H9 (cell line): ENCODE data around the gene CTSE. TPM values are rescaled to one million over a fixed set of nuclear protein-coding genes. Genes with fewer than 3 reads are reported as not detected.

Experiments
- DNase-seq: peaks from one replicate; pipeline ENCODE4 v3.0.0-alpha.2; 2017
- H2AFZ ChIP-seq: one replicate; pipeline ENCODE4 v1.6.1; 2013; ENCODE audit warnings: mild to moderate bottlenecking, low read length, control low read depth, moderate library complexity
- H2AK5ac ChIP-seq: 2 replicates; pipeline ENCODE4 v1.6.1; 2013; ENCODE audit warnings: low read length, control low read depth, mixed read lengths; ENCODE audit not compliant: insufficient read length
- H2BK120ac ChIP-seq: one replicate; pipeline ENCODE4 v1.6.1; 2013; ENCODE audit warnings: low read depth, mild to moderate bottlenecking, low read length, control low read depth, inconsistent platforms; ENCODE audit not compliant: poor library complexity, severe bottlenecking
- H2BK12ac ChIP-seq: 2 replicates; pipeline ENCODE4 v1.6.1; 2013; ENCODE audit warnings: low read length, control low read depth, mixed read lengths, low read depth; ENCODE audit not compliant: insufficient read length
- H2BK15ac ChIP-seq: 2 replicates; pipeline ENCODE4 v1.6.1; 2013; ENCODE audit warnings: low read depth, low read length, control low read depth
- H2BK20ac ChIP-seq: one replicate; pipeline ENCODE4 v1.6.1; 2013; ENCODE audit warnings: low read depth, mild to moderate bottlenecking, low read length, control low read depth, inconsistent platforms; ENCODE audit not compliant: poor library complexity, severe bottlenecking
- H2BK5ac ChIP-seq: 2 replicates; pipeline ENCODE4 v1.6.1; 2013; ENCODE audit warnings: low read length, control low read depth, mixed read lengths; ENCODE audit not compliant: insufficient read length
- H3K14ac ChIP-seq: 2 replicates; pipeline ENCODE4 v1.6.1; 2013; ENCODE audit warnings: low read length, control low read depth; ENCODE audit not compliant: insufficient read depth
- H3K18ac ChIP-seq: 2 replicates; pipeline ENCODE4 v1.6.1; 2013; ENCODE audit warnings: low read depth, mild to moderate bottlenecking, mixed read lengths, low read length, control low read depth; ENCODE audit not compliant: insufficient read length
- H3K23ac ChIP-seq: 2 replicates; pipeline ENCODE4 v1.6.1; 2013; ENCODE audit warnings: low read length, control low read depth, mixed read lengths, low read depth; ENCODE audit not compliant: insufficient read length
- H3K23me2 ChIP-seq: 2 replicates; pipeline ENCODE4 v1.6.1; 2013; ENCODE audit warnings: low read depth, mild to moderate bottlenecking, mixed read lengths, low read length, control low read depth; ENCODE audit not compliant: insufficient read length, poor library complexity, severe bottlenecking
- H3K27ac ChIP-seq: 2 replicates; pipeline ENCODE4 v1.5.1; 2013; ENCODE audit warnings: low read length, control low read depth, mixed read lengths, low read depth; ENCODE audit not compliant: insufficient read length
- H3K27me3 ChIP-seq: 2 replicates; pipeline ENCODE4 v1.6.1; 2013; ENCODE audit warnings: low read length, control low read depth, inconsistent platforms; ENCODE audit not compliant: insufficient read depth
- H3K4ac ChIP-seq: 2 replicates; pipeline ENCODE4 v1.6.1; 2013; ENCODE audit warnings: low read depth, mild to moderate bottlenecking, control low read depth, inconsistent platforms, low read length, moderate library complexity
- H3K4me1 ChIP-seq: 2 replicates; pipeline ENCODE4 v1.6.1; 2013; ENCODE audit warnings: low read length, control low read depth, inconsistent platforms; ENCODE audit not compliant: insufficient read depth
- H3K4me2 ChIP-seq: 2 replicates; pipeline ENCODE4 v1.6.1; 2013; ENCODE audit warnings: low read length, control low read depth, mixed read lengths; ENCODE audit not compliant: insufficient read length, insufficient read depth
- H3K56ac ChIP-seq: 2 replicates; pipeline ENCODE4 v1.6.1; 2013; ENCODE audit warnings: low read depth, mild to moderate bottlenecking, mixed read lengths, low read length, control low read depth; ENCODE audit not compliant: insufficient read length
- H3K79me1 ChIP-seq: 2 replicates; pipeline ENCODE4 v1.6.1; 2013; ENCODE audit warnings: low read depth, mild to moderate bottlenecking, moderate library complexity, low read length, control low read depth, inconsistent platforms; ENCODE audit not compliant: insufficient read depth, poor library complexity, severe bottlenecking
- H3K79me2 ChIP-seq: 2 replicates; pipeline ENCODE4 v1.6.1; 2013; ENCODE audit warnings: low read length, control low read depth, inconsistent platforms; ENCODE audit not compliant: insufficient read depth
- H3K9ac ChIP-seq: 2 replicates; pipeline ENCODE4 v1.6.1; 2013; ENCODE audit warnings: low read length, control low read depth, mixed read lengths; ENCODE audit not compliant: insufficient read length; ENCODE audit errors: extremely low read depth
- H3K9me3 ChIP-seq: one replicate; pipeline ENCODE4 v1.6.1; 2013; ENCODE audit warnings: low read depth, low read length, inconsistent platforms; ENCODE audit not compliant: control insufficient read depth
- H3T11ph ChIP-seq: one replicate; pipeline ENCODE4 v1.6.1; 2013; ENCODE audit warnings: mild to moderate bottlenecking, low read length, control low read depth, inconsistent platforms
- H4K20me1 ChIP-seq: one replicate; pipeline ENCODE4 v1.6.1; 2013; ENCODE audit not compliant: control insufficient read depth, insufficient read length, insufficient read depth
- H4K5ac ChIP-seq: 2 replicates; pipeline ENCODE4 v1.6.1; 2013; ENCODE audit warnings: low read depth, mild to moderate bottlenecking, mixed read lengths, low read length, control low read depth; ENCODE audit not compliant: insufficient read length
- H4K8ac ChIP-seq: replicated peaks from 2 replicates; pipeline ENCODE4 v1.6.1; 2013; ENCODE audit warnings: low read length, control low read depth, mixed read lengths, low read depth; ENCODE audit not compliant: insufficient read length
- H4K91ac ChIP-seq: 2 replicates; pipeline ENCODE4 v1.6.1; 2013; ENCODE audit warnings: low read depth, mild to moderate bottlenecking, moderate library complexity, mixed read lengths, low read length, control low read depth; ENCODE audit not compliant: insufficient read length
- H3K27ac Mint-ChIP-seq, 3 experiments: 2 replicates in 2 of 3; 3 replicates in 1 of 3; pipeline ENCODE4 v1.8.0; 2020 to 2021; ENCODE audit warnings: mixed read lengths in 3 of 3, mild to moderate bottlenecking in 1 of 3, moderate library complexity in 1 of 3
- H3K27me3 Mint-ChIP-seq: 2 replicates; pipeline ENCODE4 v1.8.0; 2021; ENCODE audit warnings: low read depth, mild to moderate bottlenecking, moderate library complexity, mixed read lengths
- H3K36me3 Mint-ChIP-seq, 3 experiments: 2 replicates in 2 of 3; 3 replicates in 1 of 3; pipeline ENCODE4 v1.8.0; 2020 to 2021; ENCODE audit warnings: low read depth in 3 of 3, mixed read lengths in 3 of 3; ENCODE audit not compliant: insufficient read depth in 1 of 3
- H3K4me1 Mint-ChIP-seq, 2 experiments: 2 replicates each; pipeline ENCODE4 v1.8.0; 2020; ENCODE audit warnings: mixed read lengths in 2 of 2
- H3K4me3 Mint-ChIP-seq, 2 experiments: 2 replicates in 1 of 2; 3 replicates in 1 of 2; pipeline ENCODE4 v1.8.0; 2020 to 2021; ENCODE audit warnings: mild to moderate bottlenecking in 2 of 2, mixed read lengths in 2 of 2, moderate library complexity in 1 of 2
- H3K9me3 Mint-ChIP-seq, 2 experiments: 2 replicates in 1 of 2; 3 replicates in 1 of 2; pipeline ENCODE4 v1.8.0; 2020; ENCODE audit warnings: mild to moderate bottlenecking in 2 of 2, mixed read lengths in 2 of 2, moderate library complexity in 1 of 2
- CTCF ChIP-seq: fragments of 200-600 bp; sonication (generic); conservative IDR thresholded peaks from 3 replicates; pipeline ENCODE4 v1.8.0; 2021; ENCODE audit warnings: antibody characterized with exemption, mild to moderate bottlenecking
- WGBS: extraction: QIAGEN DNeasy Blood & Tissue Kit; methylation state at CpG from one replicate; pipeline ENCODE4 v1.1.7; 2013; ENCODE audit warnings: missing lambda C conversion rate, low lambda C conversion rate, mixed read lengths; ENCODE audit not compliant: insufficient read length; ENCODE audit errors: extremely low coverage; 5-methylcytosine and 5-hydroxymethylcytosine counted together
- total RNA-seq: library from RNA; stranded (reverse); gene quantifications from 2 replicates; pipeline ENCODE4 v1.2.1, GENCODE V29; 2021

Gene CTSE
- total RNA-seq, 1 experiment from 2014 or later, result not detected

- no peak overlapping the region for H3K27ac ChIP-seq
- H3K56ac ChIP-seq, result no peak overlapping the region
- no peak overlapping the region for H2BK15ac ChIP-seq
- H3K79me2 ChIP-seq, result no peaks in the 10 kb centered on the region
- peak overlapping the region; percentile 1 for H4K5ac ChIP-seq
- H3K9me3 Mint-ChIP-seq, result peaks cover 4 to 16% of the 10 kb centered on the region in 2 experiments; a peak in 3 of 5 replicates
- H3T11ph ChIP-seq, result no peak overlapping the region
- H3K27me3 ChIP-seq, result no peaks in the 10 kb centered on the region
- H2BK120ac ChIP-seq, result no peak overlapping the region
- H2AK5ac ChIP-seq, result no peak overlapping the region
- no peak for DNase-seq
- TF ChIP-seq CTCF, result no peak
- H3K4me2 ChIP-seq, result no peak overlapping the region
- no peaks in the 10 kb centered on the region for H3K23me2 ChIP-seq
- no peak overlapping the region for H4K91ac ChIP-seq
- H3K18ac ChIP-seq, result peak overlapping the region; percentile 4
- no peak overlapping the region for H3K9ac ChIP-seq
- no peak overlapping the region; a peak in 1 of 7 replicates for H3K27ac Mint-ChIP-seq
- no peaks in the 10 kb centered on the region for H3K27me3 Mint-ChIP-seq
- no peak overlapping the region for H2AFZ ChIP-seq
- no peak overlapping the region for H2BK20ac ChIP-seq
- no peaks in the 10 kb centered on the region for H3K79me1 ChIP-seq
- H3K14ac ChIP-seq, result no peak overlapping the region
- no peak overlapping the region for H3K4ac ChIP-seq
- H3K4me3 Mint-ChIP-seq, result peak overlapping the region in 1 of 2 experiments; percentile 13; a peak in 1 of 5 replicates
- peaks cover 0 to 1% (median 0%) of the 10 kb centered on the region in 3 experiments; a peak in 3 of 7 replicates for H3K36me3 Mint-ChIP-seq
- no peaks in the 10 kb centered on the region for H3K9me3 ChIP-seq
- H2BK12ac ChIP-seq, result no peak overlapping the region
- H2BK5ac ChIP-seq, result no peak overlapping the region
- H4K8ac ChIP-seq, result peak overlapping the region; percentile 5
- H4K20me1 ChIP-seq, result peaks cover 3% of the 10 kb centered on the region
- peak overlapping the region; percentile 10 for H3K23ac ChIP-seq
- 100% methylated on average over 3 of the region's 3 CpGs for WGBS
- no peaks in the 10 kb centered on the region for H3K4me1 ChIP-seq
- peaks cover 0 to 8% of the 10 kb centered on the region in 2 experiments; a peak in 2 of 4 replicates for H3K4me1 Mint-ChIP-seq
Measured at GRCh38 chr1:205974712-205975111, 49.0 kb downstream of the CTSE start.
